GM19452 (cell line): ENCODE measurements around the gene NECAB2.
A peak's percentile ranks its signal among the peaks of the same experiment; 100 is the strongest.

Experiments used
- ATAC-seq: cut with Tn5 transposase; IDR thresholded peaks from one replicate; pipeline ENCODE4 v1.9.1; 2021; ENCODE audit not compliant: unreplicated experiment

Gene NECAB2

GRCh38 chr16:83951544-83951943 lies 16.5 kb upstream of the NECAB2 start:
- ATAC-seq: no peak

- ATAC-seq: no peak
These were observed 15.5 kb upstream of the NECAB2 start for GRCh38 chr16:83952587-83952939.

- ATAC-seq: peak; percentile 81
These were observed 14.9 kb upstream of the NECAB2 start, which contains the start of gene OSGIN1 for GRCh38 chr16:83952940-83953795. Gene OSGIN1, plus strand, starts transcription at chr16:83953240. Its CDS starts 4,432 bp downstream, at chr16:83957672.

- ATAC-seq: no peak
These were observed 14.1 kb upstream of the NECAB2 start for GRCh38 chr16:83953796-83954576.

GRCh38 chr16:83954577-83955016 lies 13.4 kb upstream of the NECAB2 start:
- ATAC-seq: no peak

GRCh38 chr16:83955218-83956130 lies 12.6 kb upstream of the NECAB2 start:
- ATAC-seq: no peak

GRCh38 chr16:83956336-83957289 lies 11.4 kb upstream of the NECAB2 start:
- ATAC-seq: no peak

GRCh38 chr16:83957296-83957855 lies 10.7 kb upstream of the NECAB2 start:
- ATAC-seq: no peak

- ATAC-seq: no peak
These were observed 9.8 kb upstream of the NECAB2 start for GRCh38 chr16:83958137-83958845.

GRCh38 chr16:83958846-83959565 lies 9.0 kb upstream of the NECAB2 start:
- ATAC-seq: no peak

- ATAC-seq: no peak
These were observed 8.2 kb upstream of the NECAB2 start for GRCh38 chr16:83959656-83960434.

GRCh38 chr16:83960521-83961249 lies 7.4 kb upstream of the NECAB2 start:
- ATAC-seq: no peak

GRCh38 chr16:83961591-83961990 lies 6.5 kb upstream of the NECAB2 start:
- ATAC-seq: no peak

GRCh38 chr16:83963277-83964119 lies 4.5 kb upstream of the NECAB2 start:
- no peak for ATAC-seq

- ATAC-seq: no peak
These were observed 3.2 kb upstream of the NECAB2 start for GRCh38 chr16:83964684-83965443.
